WTC11 (cell line): Measurements from ENCODE around the gene BMPER. TPM values are rescaled to one million over a fixed set of nuclear protein-coding genes. Genes with fewer than 3 reads are reported as not detected.

Source experiments
- ATAC-seq: fragments of 200-7000 bp; cut with Tn5 transposase; 2 replicates; pipeline ENCODE4 v1.10.0; 2021; ENCODE audit warnings: mild to moderate bottlenecking, moderate library complexity
- CTCF ChIA-PET: fragments of 300-600 bp; sonication (Branson Sonifier 250); formaldehyde crosslinking; loops from one replicate; lab custom pipeline; 2021; ENCODE audit warnings: antibody characterized with exemption; lab: Charles Lee
- POLR2A ChIA-PET: fragments of 350-600 bp; sonication (Branson Sonifier 250); formaldehyde crosslinking; loops from one replicate; lab custom pipeline; 2021; ENCODE audit warnings: antibody characterized with exemption; lab: Charles Lee
- DNase-seq: peaks from one replicate; pipeline ENCODE4 v3.0.0; 2021; ENCODE audit warnings: low spot score
- H3K27ac Mint-ChIP-seq: 2 replicates; pipeline ENCODE4 v1.8.0; 2021; ENCODE audit warnings: mixed read lengths
- H3K27me3 Mint-ChIP-seq: 2 replicates; pipeline ENCODE4 v1.8.0; 2021; ENCODE audit warnings: low read depth, mild to moderate bottlenecking, moderate library complexity, mixed read lengths
- H3K36me3 Mint-ChIP-seq: 2 replicates; pipeline ENCODE4 v1.8.0; 2021; ENCODE audit warnings: mixed read lengths
- H3K4me1 Mint-ChIP-seq: 2 replicates; pipeline ENCODE4 v1.8.0; 2022; ENCODE audit warnings: mixed read lengths
- H3K4me3 Mint-ChIP-seq: 2 replicates; pipeline ENCODE4 v1.8.0; 2021; ENCODE audit warnings: mild to moderate bottlenecking, moderate library complexity, mixed read lengths
- H3K9me3 Mint-ChIP-seq: 2 replicates; pipeline ENCODE4 v1.8.0; 2021; ENCODE audit warnings: mixed read lengths
- AFF4 ChIP-seq: sonication (generic); formaldehyde crosslinking; IDR thresholded peaks from 2 replicates; pipeline ENCODE4 v1.8.1; 2023; ENCODE audit warnings: mild to moderate bottlenecking, missing genetic modification reagents, borderline replicate concordance
- AR ChIP-seq: fragments of 250-450 bp; sonication (Bioruptor Pico); IDR thresholded peaks from 2 replicates; pipeline ENCODE4 v1.9.0; 2021; ENCODE audit warnings: mild to moderate bottlenecking
- ARID4B ChIP-seq: sonication (generic); formaldehyde crosslinking; IDR thresholded peaks from 2 replicates; pipeline ENCODE4 v1.8.0; 2023; ENCODE audit warnings: missing genetic modification reagents, mild to moderate bottlenecking, borderline replicate concordance
- ATF1 ChIP-seq: sonication (generic); formaldehyde crosslinking; IDR thresholded peaks from 2 replicates; pipeline ENCODE4 v1.8.1; 2023; ENCODE audit warnings: mild to moderate bottlenecking, moderate library complexity, missing genetic modification reagents
- ATF2 ChIP-seq: sonication (generic); formaldehyde crosslinking; IDR thresholded peaks from 2 replicates; pipeline ENCODE4 v1.8.1; 2022; ENCODE audit warnings: low read depth, missing genetic modification reagents, borderline replicate concordance
- CBFB ChIP-seq: sonication (generic); formaldehyde crosslinking; IDR thresholded peaks from 2 replicates; pipeline ENCODE4 v1.8.1; 2022; ENCODE audit warnings: mild to moderate bottlenecking, low read depth, missing genetic modification reagents
- CTCF ChIP-seq: fragments of 200-600 bp; IDR thresholded peaks from 2 replicates; pipeline ENCODE4 v1.8.0; 2022; ENCODE audit warnings: antibody characterized with exemption
- GABPB1 ChIP-seq: sonication (generic); formaldehyde crosslinking; IDR thresholded peaks from 2 replicates; pipeline ENCODE4 v1.8.1; 2023; ENCODE audit warnings: mild to moderate bottlenecking, missing genetic modification reagents
- HMGA2 ChIP-seq: fragments of 250-450 bp; sonication (Bioruptor Pico); IDR thresholded peaks from 2 replicates; pipeline ENCODE4 v1.4.0; 2021; ENCODE audit warnings: mild to moderate bottlenecking, moderate library complexity
- JUN ChIP-seq: sonication (generic); formaldehyde crosslinking; IDR thresholded peaks from 2 replicates; pipeline ENCODE4 v1.8.0; 2023; ENCODE audit warnings: mild to moderate bottlenecking, missing genetic modification reagents
- NR2C2 ChIP-seq: sonication (generic); formaldehyde crosslinking; IDR thresholded peaks from 2 replicates; pipeline ENCODE4 v1.8.0; 2022; ENCODE audit warnings: mild to moderate bottlenecking, missing genetic modification reagents
- PREB ChIP-seq: sonication (generic); formaldehyde crosslinking; IDR thresholded peaks from 2 replicates; pipeline ENCODE4 v1.8.1; 2022; ENCODE audit warnings: mild to moderate bottlenecking, missing genetic modification reagents, moderate library complexity, borderline replicate concordance
- RORB ChIP-seq: fragments of 250-450 bp; sonication (Bioruptor Pico); IDR thresholded peaks from 2 replicates; pipeline ENCODE4 v1.9.0; 2021; ENCODE audit warnings: mild to moderate bottlenecking
- TCF7 ChIP-seq: sonication (generic); formaldehyde crosslinking; IDR thresholded peaks from 2 replicates; pipeline ENCODE4 v1.8.0; 2022; ENCODE audit warnings: mild to moderate bottlenecking, low read depth, missing genetic modification reagents, moderate library complexity
- USF2 ChIP-seq: sonication (generic); formaldehyde crosslinking; IDR thresholded peaks from 2 replicates; pipeline ENCODE4 v1.8.1; 2023; ENCODE audit warnings: mild to moderate bottlenecking, missing genetic modification reagents, moderate library complexity
- ZNF138 ChIP-seq: sonication (generic); formaldehyde crosslinking; conservative IDR thresholded peaks from 2 replicates; pipeline ENCODE4 v1.8.1; 2022; ENCODE audit warnings: mild to moderate bottlenecking, moderate library complexity, missing genetic modification reagents
- ZNF396 ChIP-seq: fragments of 250-450 bp; sonication (Bioruptor Pico); IDR thresholded peaks from 2 replicates; pipeline ENCODE4 v1.8.0; 2021; ENCODE audit warnings: mild to moderate bottlenecking, moderate library complexity, borderline replicate concordance
- ZNF416 ChIP-seq: fragments of 250-450 bp; sonication (Bioruptor Pico); IDR thresholded peaks from 2 replicates; pipeline ENCODE4 v1.9.0; 2021; ENCODE audit warnings: mild to moderate bottlenecking, inconsistent platforms
- total RNA-seq: library from RNA; stranded (reverse); gene quantifications from 3 replicates; pipeline ENCODE4 v1.2.3, GENCODE V29; 2021

Gene BMPER
- total RNA-seq, 1 experiment from 2014 or later, result 1.9 TPM

- H3K27me3 Mint-ChIP-seq, result no peaks in the 10 kb centered on the region
- no peak for DNase-seq
- no peak overlapping the region for H3K4me3 Mint-ChIP-seq
- peaks cover 4% of the 10 kb centered on the region; the same call in 1 of the 2 replicates for H3K9me3 Mint-ChIP-seq
- TF ChIP-seq AR (CRISPR knock-in tag) (no peak), TCF7 (CRISPR knock-in tag) (no peak), JUN (no peak), GABPB1 (no peak), ARID4B (CRISPR knock-in tag) (no peak), USF2 (CRISPR knock-in tag) (no peak), ZNF416 (CRISPR knock-in tag) (no peak), NR2C2 (CRISPR knock-in tag) (no peak), AFF4 (no peak), CBFB (CRISPR knock-in tag) (no peak), ATF2 (CRISPR knock-in tag) (no peak), HMGA2 (CRISPR knock-in tag) (no peak), ZNF138 (CRISPR knock-in tag) (no peak), ZNF396 (CRISPR knock-in tag) (no peak), CTCF (no peak), RORB (CRISPR knock-in tag) (no peak), ATF1 (CRISPR knock-in tag) (no peak), PREB (no peak)
- ATAC-seq, result no peak
- H3K36me3 Mint-ChIP-seq, result no peaks in the 10 kb centered on the region
- H3K27ac Mint-ChIP-seq, result no peak overlapping the region
- ChIA-PET POLR2A (no interaction called here), CTCF (interaction anchor here (1.2 to 5.7 kb wide), 9 partner anchors 12 to 250 kb away, joined by 3 to 231 read pairs (median 9); no protein-coding TSS in a partner anchor)
- H3K4me1 Mint-ChIP-seq, result no peaks in the 10 kb centered on the region
Observed at GRCh38 chr7:34086981-34087380, 181.6 kb downstream of the BMPER start.
